ENCODE measurements around the gene CORO7.

Gene CORO7

GRCh38 chr16:4314532-4315185 is 101.7 kb downstream of the CORO7 start:
- TF ChIP-seq ZNF274 (IDR thresholded peaks at IDR 0.05; ENCODE audit: low read depth, low read length) = no peak
- H3K4me3 ChIP-seq (ENCODE audit: low read length) = peak overlapping the region; percentile 37; the same call in 1 of the 2 replicates

- no peak for TF ChIP-seq ZNF274 (IDR thresholded peaks at IDR 0.05; ENCODE audit: low read depth, low read length)
- H3K4me3 ChIP-seq (ENCODE audit: low read length) = no peak overlapping the region
Observed at GRCh38 chr16:4313563-4314531, 102.5 kb downstream of the CORO7 start.

GRCh38 chr16:4309833-4310266 is 106.5 kb downstream of the CORO7 start:
- TF ChIP-seq ZNF274 (IDR thresholded peaks at IDR 0.05; ENCODE audit: low read depth, low read length) = no peak
- no peak overlapping the region for H3K4me3 ChIP-seq (ENCODE audit: low read length)

GRCh38 chr16:4309102-4309832 is 107.1 kb downstream of the CORO7 start:
- no peak for TF ChIP-seq ZNF274 (IDR thresholded peaks at IDR 0.05; ENCODE audit: low read depth, low read length)
- no peak overlapping the region for H3K4me3 ChIP-seq (ENCODE audit: low read length)

- TF ChIP-seq ZNF274 (IDR thresholded peaks at IDR 0.05; ENCODE audit: low read depth, low read length) = no peak
- H3K4me3 ChIP-seq (ENCODE audit: low read length) = peak overlapping the region; percentile 68
Observed at GRCh38 chr16:4307215-4308037, 109.0 kb downstream of the CORO7 start.

GRCh38 chr16:4306470-4307214 is 109.8 kb downstream of the CORO7 start:
- TF ChIP-seq ZNF274 (IDR thresholded peaks at IDR 0.05; ENCODE audit: low read depth, low read length) = no peak
- H3K4me3 ChIP-seq (ENCODE audit: low read length) = peak overlapping the region; percentile 68
